MCF 10A (cell line): ENCODE data around the gene ANKRD11. TPM values are rescaled to one million over a fixed set of nuclear protein-coding genes. Genes with fewer than 3 reads are reported as not detected.
A peak's percentile ranks its signal among the peaks of the same experiment; 100 is the strongest.
"Not testable (repeated sequence)": the region's sequence is repeated elsewhere in the genome, so short reads cannot be mapped to it uniquely, and the experiment has no call there.

Source experiments
- BruUV-seq: library from RNA; stranded (reverse); fragments of 400-500 nt; replicated peaks from 2 replicates; lab custom pipeline; 2021; lab: Mats Ljungman, UMichigan
- CTCF ChIA-PET: fragments of 300-600 bp; sonication (Branson Sonifier 250); formaldehyde crosslinking; extraction: SDS; loops from one replicate; lab custom pipeline; 2021; ENCODE audit warnings: antibody characterized with exemption, inconsistent platforms; lab: Yijun Ruan, JAX
- POLR2A ChIA-PET: fragments of 300-600, 350-650 bp; sonication (Branson Sonifier 250); formaldehyde crosslinking; extraction: SDS; loops from one replicate; lab custom pipeline; 2020; ENCODE audit warnings: antibody characterized with exemption, inconsistent platforms; lab: Yijun Ruan, JAX
- DNase-seq: peaks from one replicate; pipeline ENCODE4 v3.0.0-alpha.2; 2018; ENCODE audit not compliant: unreplicated experiment
- H3K27ac Mint-ChIP-seq: one replicate; pipeline ENCODE4 v1.8.0; 2022; ENCODE audit warnings: mild to moderate bottlenecking, low read depth, mixed read lengths; ENCODE audit not compliant: unreplicated experiment
- H3K27me3 Mint-ChIP-seq: one replicate; pipeline ENCODE4 v1.8.0; 2022; ENCODE audit warnings: mixed read lengths; ENCODE audit not compliant: insufficient read depth, unreplicated experiment
- H3K36me3 Mint-ChIP-seq: one replicate; pipeline ENCODE4 v1.8.0; 2022; ENCODE audit warnings: mild to moderate bottlenecking, moderate library complexity, mixed read lengths; ENCODE audit not compliant: insufficient read depth, unreplicated experiment
- H3K4me1 Mint-ChIP-seq: one replicate; pipeline ENCODE4 v1.8.0; 2022; ENCODE audit warnings: mixed read lengths; ENCODE audit not compliant: insufficient read depth, unreplicated experiment
- H3K4me3 Mint-ChIP-seq: one replicate; pipeline ENCODE4 v1.8.0; 2022; ENCODE audit warnings: mild to moderate bottlenecking, moderate library complexity, mixed read lengths; ENCODE audit not compliant: unreplicated experiment
- H3K9me3 Mint-ChIP-seq: one replicate; pipeline ENCODE4 v1.8.0; 2022; ENCODE audit warnings: mixed read lengths; ENCODE audit not compliant: unreplicated experiment
- intact Hi-C: fragments of 100-400 bp; cut with micrococcal nuclease; formaldehyde crosslinking; loops from 2 replicates; pipeline ENCODE4 v1.14.1; 2022
- total RNA-seq: library from RNA; stranded (reverse); gene quantifications from 2 replicates; pipeline ENCODE4 v1.2.3, GENCODE V29; 2022
- TF ChIP-seq, protein P1 (sequence below): fragments of 200-600 bp; IDR thresholded peaks from one replicate; pipeline ENCODE4 v1.8.0; 2022; ENCODE audit warnings: antibody characterized with exemption, mild to moderate bottlenecking; ENCODE audit not compliant: unreplicated experiment

ANKRD11 gene
- total RNA-seq, 1 experiment from 2014 or later, result 237 TPM

- POLR2A ChIA-PET, result interaction anchor here (1.6 kb wide), 1 partner anchor 9 kb away, joined by 7 read pairs; no protein-coding TSS in a partner anchor
- no peak overlapping the region for H3K4me3 Mint-ChIP-seq
- H3K4me1 Mint-ChIP-seq, result peaks cover 15% of the 10 kb centered on the region
- BruUV-seq, result no TSS peak
- TF ChIP-seq, protein P1, sequence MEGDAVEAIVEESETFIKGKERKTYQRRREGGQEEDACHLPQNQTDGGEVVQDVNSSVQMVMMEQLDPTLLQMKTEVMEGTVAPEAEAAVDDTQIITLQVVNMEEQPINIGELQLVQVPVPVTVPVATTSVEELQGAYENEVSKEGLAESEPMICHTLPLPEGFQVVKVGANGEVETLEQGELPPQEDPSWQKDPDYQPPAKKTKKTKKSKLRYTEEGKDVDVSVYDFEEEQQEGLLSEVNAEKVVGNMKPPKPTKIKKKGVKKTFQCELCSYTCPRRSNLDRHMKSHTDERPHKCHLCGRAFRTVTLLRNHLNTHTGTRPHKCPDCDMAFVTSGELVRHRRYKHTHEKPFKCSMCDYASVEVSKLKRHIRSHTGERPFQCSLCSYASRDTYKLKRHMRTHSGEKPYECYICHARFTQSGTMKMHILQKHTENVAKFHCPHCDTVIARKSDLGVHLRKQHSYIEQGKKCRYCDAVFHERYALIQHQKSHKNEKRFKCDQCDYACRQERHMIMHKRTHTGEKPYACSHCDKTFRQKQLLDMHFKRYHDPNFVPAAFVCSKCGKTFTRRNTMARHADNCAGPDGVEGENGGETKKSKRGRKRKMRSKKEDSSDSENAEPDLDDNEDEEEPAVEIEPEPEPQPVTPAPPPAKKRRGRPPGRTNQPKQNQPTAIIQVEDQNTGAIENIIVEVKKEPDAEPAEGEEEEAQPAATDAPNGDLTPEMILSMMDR, result no peak
- H3K27ac Mint-ChIP-seq, result no peak overlapping the region
- H3K27me3 Mint-ChIP-seq, result no peaks in the 10 kb centered on the region
- H3K36me3 Mint-ChIP-seq, result peaks cover 7% of the 10 kb centered on the region
- intact Hi-C loops, result no loop called here
- no peak for DNase-seq
- CTCF ChIA-PET, result interaction anchor here (2.5 kb wide), 1 partner anchor 8 kb away, joined by 7 read pairs; no protein-coding TSS in a partner anchor
- H3K9me3 Mint-ChIP-seq, result no peaks in the 10 kb centered on the region
These were observed 23.4 kb downstream of the ANKRD11 start for GRCh38 chr16:89466920-89467319.

DNA sequence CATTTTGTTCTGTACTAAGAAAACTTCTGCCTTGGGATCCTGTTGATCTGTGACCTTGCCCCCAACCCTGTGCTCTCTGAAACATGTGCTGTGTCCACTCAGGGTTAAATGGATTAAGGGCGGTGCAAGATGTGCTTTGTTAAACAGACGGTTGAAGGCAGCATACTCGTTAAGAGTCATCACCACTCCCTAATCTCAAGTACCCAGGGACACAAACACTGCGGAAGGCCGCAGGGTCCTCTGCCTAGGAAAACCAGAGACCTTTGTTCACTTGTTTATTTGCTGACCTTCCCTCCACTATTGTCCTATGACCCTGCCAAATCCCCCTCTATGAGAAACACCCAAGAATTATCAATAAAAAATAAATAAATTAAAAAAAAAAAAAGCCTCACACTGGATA lies 27.0 kb downstream of the ANKRD11 start:
- BruUV-seq, H3K27ac Mint-ChIP-seq, POLR2A ChIA-PET, H3K27me3 Mint-ChIP-seq, DNase-seq, intact Hi-C loops, H3K4me3 Mint-ChIP-seq, CTCF ChIA-PET, H3K9me3 Mint-ChIP-seq: not testable (repeated sequence)
- Mint-ChIP-seq H3K36me3 (peaks cover 12% of the 10 kb centered on the region), H3K4me1 (peaks cover 16% of the 10 kb centered on the region)

- intact Hi-C loops, POLR2A ChIA-PET, H3K27me3 Mint-ChIP-seq, CTCF ChIA-PET, H3K9me3 Mint-ChIP-seq, H3K27ac Mint-ChIP-seq, H3K4me3 Mint-ChIP-seq, BruUV-seq, DNase-seq: not testable (repeated sequence)
- Mint-ChIP-seq H3K4me1 (peaks cover 16% of the 10 kb centered on the region), H3K36me3 (peaks cover 19% of the 10 kb centered on the region)
These were observed 27.7 kb downstream of the ANKRD11 start for GRCh38 chr16:89462639-89463038.

GRCh38 chr16:89461890-89462289 lies 28.5 kb downstream of the ANKRD11 start:
- ChIA-PET CTCF (interaction anchor here (0.6 kb wide), 1 partner anchor 94 kb away, joined by 3 read pairs; no protein-coding TSS in a partner anchor), POLR2A (interaction anchor here (1.6 to 2.1 kb wide), 3 partner anchors 13 to 27 kb away, joined by 5 to 8 read pairs (median 6); no protein-coding TSS in a partner anchor)
- Mint-ChIP-seq H3K36me3 (peaks cover 22% of the 10 kb centered on the region), H3K4me1 (peaks cover 16% of the 10 kb centered on the region)
- BruUV-seq, H3K27ac Mint-ChIP-seq, intact Hi-C loops, H3K27me3 Mint-ChIP-seq, H3K9me3 Mint-ChIP-seq, H3K4me3 Mint-ChIP-seq, DNase-seq: not testable (repeated sequence)

DNA sequence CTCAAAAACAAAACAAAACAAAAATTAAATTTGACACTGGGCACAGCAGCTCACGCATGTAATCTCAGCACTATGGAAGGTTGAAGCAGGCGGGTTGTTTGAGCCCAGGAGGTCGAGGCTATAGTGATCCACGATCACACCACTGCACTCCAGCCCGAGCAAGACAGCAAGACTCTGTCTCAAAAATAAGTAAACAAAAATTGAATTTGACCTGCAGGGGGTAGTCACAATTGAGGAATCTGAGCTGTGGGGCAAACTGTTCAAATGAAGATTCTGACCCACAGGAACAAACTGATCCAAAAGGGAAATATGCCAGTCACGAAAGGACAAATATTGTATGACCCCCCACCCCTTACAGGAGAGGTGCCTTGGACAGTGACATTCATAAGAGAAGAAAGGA lies 29.8 kb downstream of the ANKRD11 start:
- TF ChIP-seq, protein P1, result no peak
- ChIA-PET POLR2A (interaction anchor here (0.6 to 2.1 kb wide), 6 partner anchors 11 to 44 kb away, joined by 3 to 8 read pairs (median 5); no protein-coding TSS in a partner anchor), CTCF (interaction anchor here (1.0 kb wide), 1 partner anchor 16 kb away, joined by 3 read pairs; no protein-coding TSS in a partner anchor)
- Mint-ChIP-seq H3K4me3 (no peak overlapping the region), H3K27me3 (no peaks in the 10 kb centered on the region), H3K4me1 (peaks cover 15% of the 10 kb centered on the region), H3K9me3 (no peaks in the 10 kb centered on the region), H3K36me3 (peaks cover 20% of the 10 kb centered on the region), H3K27ac (peak overlapping the region; percentile 23)
- BruUV-seq, result no TSS peak
- DNase-seq, result no peak
- intact Hi-C loops, result no loop called here
